SIG-M5 treated with dmso at 0.1 percent for 504 hours (cell line): Measurements from ENCODE around the gene ESF1.
"Not testable (repeated sequence)": the region's sequence is repeated elsewhere in the genome, so short reads cannot be mapped to it uniquely, and the experiment has no call there.

Experiments used
- DNase-seq: peaks from one replicate; lab custom pipeline; 2025; ENCODE audit not compliant: unreplicated experiment; lab: John Stamatoyannopoulos, UW

ESF1 gene

GRCh38 chr20:13788167-13788834, 3.6 kb upstream of the ESF1 start:
- DNase-seq: peak; percentile 69

GRCh38 chr20:13786143-13786828, 1.6 kb upstream of the ESF1 start:
- DNase-seq: no peak

GRCh38 chr20:13784271-13784892, 337 bp downstream of the ESF1 start:
- DNase-seq: no peak

- DNase-seq: no peak
Measured at GRCh38 chr20:13783528-13783927, 1.2 kb downstream of the ESF1 start.

- no peak for DNase-seq
Measured at GRCh38 chr20:13778827-13779226, 5.9 kb downstream of the ESF1 start.

- peak; percentile 46 for DNase-seq
Measured at GRCh38 chr20:13777171-13777601, 7.5 kb downstream of the ESF1 start.

GRCh38 chr20:13775867-13776266, 8.9 kb downstream of the ESF1 start:
- DNase-seq: peak; percentile 17

GRCh38 chr20:13772529-13772928, 12.2 kb downstream of the ESF1 start:
- no peak for DNase-seq

- DNase-seq: peak; percentile 30
Measured at GRCh38 chr20:13771853-13772453, 12.8 kb downstream of the ESF1 start.

GRCh38 chr20:13770141-13770540, 14.6 kb downstream of the ESF1 start:
- no peak for DNase-seq

GRCh38 chr20:13765868-13766416, 18.8 kb downstream of the ESF1 start:
- no peak for DNase-seq

- no peak for DNase-seq
Measured at GRCh38 chr20:13765299-13765698, 19.4 kb downstream of the ESF1 start.

GRCh38 chr20:13760451-13760946, 24.2 kb downstream of the ESF1 start:
- DNase-seq: not testable (repeated sequence)

- no peak for DNase-seq
Measured at GRCh38 chr20:13758884-13759283, 25.8 kb downstream of the ESF1 start.

GRCh38 chr20:13756551-13756950, 28.2 kb downstream of the ESF1 start:
- DNase-seq: no peak

- no peak for DNase-seq
Measured at GRCh38 chr20:13755809-13756208, 28.9 kb downstream of the ESF1 start.

GRCh38 chr20:13753436-13754036, 31.2 kb downstream of the ESF1 start:
- no peak for DNase-seq

- no peak for DNase-seq
Measured at GRCh38 chr20:13749811-13750210, 34.9 kb downstream of the ESF1 start.

GRCh38 chr20:13745784-13746183, 38.9 kb downstream of the ESF1 start:
- no peak for DNase-seq

- DNase-seq: no peak
Measured at GRCh38 chr20:13744352-13744751, 40.4 kb downstream of the ESF1 start.

- DNase-seq: no peak
Measured at GRCh38 chr20:13741879-13742278, 42.8 kb downstream of the ESF1 start.
